Cortex of kidney (tissue), 1 donor: ENCODE data around the gene OR9I1.

Experiments used
- DNase-seq: peaks from one replicate; lab custom pipeline; 2025; lab: John Stamatoyannopoulos, UW

The OR9I1 gene

GRCh38 chr11:58125469-58125868 is at the start of gene OR9I1:
Gene OR9I1, minus strand, starts transcription at chr11:58125530. Its CDS starts 6,086 bp downstream, at chr11:58119444.
- no peak for DNase-seq

GRCh38 chr11:58165504-58166106 is 40.3 kb upstream of the OR9I1 start:
- no peak for DNase-seq

- DNase-seq: no peak
These were observed 39.7 kb upstream of the OR9I1 start for GRCh38 chr11:58164990-58165389.

- DNase-seq: no peak
These were observed 39.1 kb upstream of the OR9I1 start for GRCh38 chr11:58164389-58164788.

- DNase-seq: no peak
These were observed 27.5 kb upstream of the OR9I1 start for GRCh38 chr11:58152781-58153180.

- DNase-seq: no peak
These were observed 17.4 kb upstream of the OR9I1 start for GRCh38 chr11:58142761-58143160.

- DNase-seq: no peak
These were observed 9.8 kb upstream of the OR9I1 start for GRCh38 chr11:58135171-58135570.

GRCh38 chr11:58134151-58134550 is 8.8 kb upstream of the OR9I1 start:
- no peak for DNase-seq

- DNase-seq: no peak
These were observed 8.2 kb upstream of the OR9I1 start for GRCh38 chr11:58133309-58134076.

- DNase-seq: no peak
These were observed 2.0 kb upstream of the OR9I1 start for GRCh38 chr11:58127350-58127749.

GRCh38 chr11:58121096-58121495 is 4.2 kb downstream of the OR9I1 start:
- no peak for DNase-seq

- no peak for DNase-seq
These were observed 27.9 kb downstream of the OR9I1 start for GRCh38 chr11:58097437-58097836.

- no peak for DNase-seq
These were observed 38.8 kb downstream of the OR9I1 start for GRCh38 chr11:58086528-58086927.

- DNase-seq: no peak
These were observed 49.5 kb downstream of the OR9I1 start for GRCh38 chr11:58075781-58076180.

- DNase-seq: no peak
These were observed 54.7 kb downstream of the OR9I1 start for GRCh38 chr11:58070585-58070984.

- no peak for DNase-seq
These were observed 56.7 kb downstream of the OR9I1 start for GRCh38 chr11:58068655-58069054.

- no peak for DNase-seq
These were observed 57.6 kb downstream of the OR9I1 start for GRCh38 chr11:58067685-58068084.
